Mononuclear cell (primary cell): ENCODE results near the gene VWCE. TPM values are rescaled to one million over a fixed set of nuclear protein-coding genes. Genes with fewer than 3 reads are reported as not detected.

Experiments used
- H3K27me3 ChIP-seq: 2 replicates; pipeline ENCODE4 v1.6.0; 2011; ENCODE audit warnings: low read length, control low read depth; ENCODE audit not compliant: insufficient read depth
- H3K4me1 ChIP-seq: 2 replicates; pipeline ENCODE4 v1.5.1; 2011; ENCODE audit warnings: mild to moderate bottlenecking, low read length, control low read depth; ENCODE audit not compliant: insufficient read depth
- H3K4me3 ChIP-seq: 2 replicates; pipeline ENCODE4 v1.5.1; 2011; ENCODE audit warnings: mild to moderate bottlenecking, low read length, moderate library complexity
- H3K9me3 ChIP-seq: 2 replicates; pipeline ENCODE4 v1.5.1; 2011; ENCODE audit warnings: low read depth, mild to moderate bottlenecking, control low read depth, low read length
- total RNA-seq: library from RNA; depleted of rRNA; stranded (reverse); fragments of >200 nt; gene quantifications from one replicate; pipeline ENCODE4 v1.2.3, GENCODE V29; 2012

The VWCE gene
- total RNA-seq, 1 donor: 0.52 TPM

DNA sequence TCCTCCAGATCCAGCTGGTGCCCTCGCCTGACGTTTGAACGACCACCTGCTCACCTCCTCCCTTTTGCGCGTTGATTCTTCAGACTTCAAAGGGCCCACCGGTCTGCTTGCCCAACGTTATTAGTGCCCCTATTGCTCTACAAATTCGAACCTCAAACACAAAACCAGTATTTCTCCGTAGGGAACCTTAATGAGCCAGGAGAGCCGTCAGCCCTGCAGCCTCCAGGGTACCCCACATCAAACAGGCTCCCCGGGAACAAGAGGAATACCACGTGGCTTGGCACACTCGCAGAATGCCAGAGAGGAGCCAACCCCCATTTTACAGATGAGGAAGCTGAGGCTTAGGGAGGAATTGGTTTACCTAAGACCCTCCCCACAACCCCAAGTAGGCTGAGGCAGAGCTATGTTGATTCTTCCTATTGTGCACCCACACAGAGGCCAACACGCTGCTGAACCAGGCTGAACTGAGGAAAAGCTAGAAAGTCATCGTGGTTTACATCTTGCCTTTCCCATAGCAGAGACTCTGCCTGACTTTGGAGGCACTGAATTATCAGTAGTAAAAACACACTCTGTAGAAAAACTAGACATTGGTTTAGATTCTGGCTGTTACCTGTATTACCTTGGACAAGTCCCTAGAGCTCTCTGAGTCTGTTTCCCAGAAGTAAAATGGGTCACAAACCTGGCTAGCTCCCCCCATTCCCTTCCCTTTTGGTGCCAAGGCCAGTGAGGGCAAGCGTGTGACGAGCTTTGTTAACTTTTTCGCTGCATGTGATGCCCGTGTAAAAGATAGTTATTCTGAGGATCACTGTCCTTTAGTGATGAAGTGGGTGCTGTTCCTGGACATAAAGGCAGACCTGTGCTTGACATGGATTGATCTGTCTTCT lies 38.7 kb upstream of the VWCE start:
- Histone ChIP-seq H3K27me3 (no peaks in the 10 kb centered on the region), H3K9me3 (no peaks in the 10 kb centered on the region), H3K4me3 (peak overlapping the region; percentile 94), H3K4me1 (peaks cover 33% of the 10 kb centered on the region)

DNA sequence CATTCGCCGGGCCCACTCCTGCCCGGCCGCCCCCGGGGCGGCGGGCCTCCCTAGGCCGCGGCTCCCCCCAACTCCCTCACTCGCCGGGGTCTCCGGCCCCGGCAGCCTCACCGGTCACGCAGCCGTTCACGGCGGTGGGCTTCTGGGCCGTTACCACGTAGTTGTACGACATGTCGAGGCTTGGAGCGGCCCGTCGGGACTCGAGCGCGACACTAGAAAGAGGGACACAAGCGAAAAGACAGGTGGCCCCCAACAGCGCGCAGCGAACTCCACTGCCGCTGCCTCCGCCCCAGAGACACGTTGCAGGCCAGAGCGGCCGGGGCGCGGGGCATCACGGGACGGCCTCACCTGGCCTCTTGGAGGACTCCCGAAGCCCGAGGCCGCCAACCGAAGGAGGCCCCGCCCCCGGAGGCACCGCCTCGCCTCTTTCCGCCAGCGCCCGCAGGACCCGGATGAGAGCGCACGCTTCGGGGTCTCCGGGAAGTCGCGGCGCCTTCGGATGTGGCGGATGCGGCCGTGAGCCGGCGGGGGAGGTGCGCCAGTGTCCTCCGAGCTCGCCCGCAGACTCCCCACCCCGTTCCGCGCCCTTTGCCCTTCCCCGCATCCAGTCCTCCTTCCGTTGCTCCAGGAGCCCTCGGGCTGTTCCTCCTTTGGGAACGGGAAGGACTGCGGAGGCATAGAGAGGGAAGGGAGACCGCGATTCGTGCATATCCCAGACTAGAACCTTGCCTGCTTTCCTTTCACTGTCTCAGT lies 37.9 kb upstream of the VWCE start, which contains the start of the genes DDB1 and TKFC:
DDB1 (minus strand) TSS at position 309 of the 753 bp plus-strand sequence; CDS start at position 172, 137 bp downstream.
TKFC (plus strand) TSS at position 432 of the 753 bp plus-strand sequence. CDS start 1,501 bp downstream, outside the sequence.
- Histone ChIP-seq H3K4me1 (peaks cover 33% of the 10 kb centered on the region), H3K4me3 (peak within 1 kb of the TSS; percentile 94), H3K27me3 (no peaks in the 10 kb centered on the region), H3K9me3 (no peaks in the 10 kb centered on the region)

- peak overlapping the region; percentile 94 for H3K4me3 ChIP-seq
- H3K4me1 ChIP-seq: peaks cover 33% of the 10 kb centered on the region
- no peaks in the 10 kb centered on the region for H3K9me3 ChIP-seq
- H3K27me3 ChIP-seq: no peaks in the 10 kb centered on the region
These were observed 37.2 kb upstream of the VWCE start for GRCh38 chr11:61332281-61332796.

DNA sequence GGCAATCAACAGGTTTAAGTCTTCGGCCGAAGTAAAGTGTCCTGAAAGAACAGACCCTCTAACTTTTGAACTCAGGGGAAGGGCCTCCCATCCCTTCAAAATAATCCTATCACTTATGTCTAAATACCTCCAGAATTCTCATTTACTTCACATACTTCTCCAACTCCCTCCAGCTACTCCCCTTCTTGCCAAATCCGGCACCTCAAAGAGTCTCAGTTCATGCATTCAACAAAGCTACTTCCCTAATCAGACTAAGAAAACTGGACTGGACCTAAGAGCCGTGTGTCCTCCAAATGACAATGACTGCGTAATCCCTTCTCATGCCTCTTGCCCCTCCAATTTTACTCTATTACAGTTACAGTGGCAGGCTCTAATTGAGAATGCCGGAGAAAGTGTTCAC lies 36.5 kb upstream of the VWCE start:
- H3K4me1 ChIP-seq: peaks cover 33% of the 10 kb centered on the region
- H3K4me3 ChIP-seq: peak overlapping the region; percentile 94
- H3K9me3 ChIP-seq: no peaks in the 10 kb centered on the region
- H3K27me3 ChIP-seq: no peaks in the 10 kb centered on the region

DNA sequence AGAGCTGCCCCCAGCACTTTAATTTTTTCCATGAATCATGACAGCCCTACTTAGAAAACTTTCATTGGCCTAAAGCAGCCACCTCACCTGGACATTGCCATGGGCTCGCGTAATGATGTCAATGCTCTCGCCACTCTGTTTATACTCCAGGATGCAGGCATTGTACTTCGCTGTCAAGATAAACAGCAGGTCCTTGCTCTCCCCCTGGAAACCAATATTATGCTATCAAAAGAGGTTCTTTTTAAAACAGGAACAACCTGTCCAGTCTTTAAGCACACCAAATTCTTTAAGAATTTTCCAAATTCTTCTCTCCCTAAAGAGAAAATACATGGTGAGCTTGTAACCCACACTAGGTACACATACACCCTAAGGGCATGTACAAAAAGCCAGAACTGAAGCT lies 34.8 kb upstream of the VWCE start:
- Histone ChIP-seq H3K9me3 (no peaks in the 10 kb centered on the region), H3K4me1 (peaks cover 27% of the 10 kb centered on the region), H3K27me3 (no peaks in the 10 kb centered on the region), H3K4me3 (no peak overlapping the region)

DNA sequence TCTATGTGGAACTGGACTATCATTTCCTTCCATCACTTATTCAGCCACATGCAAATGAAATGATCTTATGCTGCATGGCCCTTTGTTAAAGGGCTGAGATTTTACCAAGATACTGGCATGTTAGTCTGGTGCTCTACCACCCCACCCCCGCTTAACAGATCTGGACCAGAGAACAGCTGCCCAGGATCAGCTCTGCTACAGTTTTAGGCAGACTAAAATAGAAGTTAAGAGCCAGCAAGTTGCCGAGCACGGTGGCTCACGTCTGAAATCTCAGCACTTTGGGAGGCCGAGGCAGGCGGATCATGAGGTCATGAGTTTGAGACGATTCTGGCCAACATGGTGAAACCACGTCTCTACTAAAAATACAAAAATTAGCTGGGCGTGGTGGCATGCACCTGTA lies 33.2 kb upstream of the VWCE start:
- H3K9me3 ChIP-seq: no peaks in the 10 kb centered on the region
- H3K4me3 ChIP-seq: no peak overlapping the region
- no peaks in the 10 kb centered on the region for H3K27me3 ChIP-seq
- peaks cover 19% of the 10 kb centered on the region for H3K4me1 ChIP-seq

GRCh38 chr11:61327669-61328071 lies 32.6 kb upstream of the VWCE start:
- Histone ChIP-seq H3K27me3 (no peaks in the 10 kb centered on the region), H3K4me3 (no peak overlapping the region), H3K9me3 (no peaks in the 10 kb centered on the region), H3K4me1 (peaks cover 17% of the 10 kb centered on the region)

- H3K9me3 ChIP-seq: no peaks in the 10 kb centered on the region
- H3K27me3 ChIP-seq: no peaks in the 10 kb centered on the region
- H3K4me1 ChIP-seq: no peaks in the 10 kb centered on the region
- H3K4me3 ChIP-seq: no peak overlapping the region
These were observed 30.7 kb upstream of the VWCE start for GRCh38 chr11:61325649-61326414.

- H3K4me1 ChIP-seq: no peaks in the 10 kb centered on the region
- H3K9me3 ChIP-seq: no peaks in the 10 kb centered on the region
- H3K4me3 ChIP-seq: no peak overlapping the region
- H3K27me3 ChIP-seq: no peaks in the 10 kb centered on the region
These were observed 20.1 kb upstream of the VWCE start for GRCh38 chr11:61315260-61315659.

DNA sequence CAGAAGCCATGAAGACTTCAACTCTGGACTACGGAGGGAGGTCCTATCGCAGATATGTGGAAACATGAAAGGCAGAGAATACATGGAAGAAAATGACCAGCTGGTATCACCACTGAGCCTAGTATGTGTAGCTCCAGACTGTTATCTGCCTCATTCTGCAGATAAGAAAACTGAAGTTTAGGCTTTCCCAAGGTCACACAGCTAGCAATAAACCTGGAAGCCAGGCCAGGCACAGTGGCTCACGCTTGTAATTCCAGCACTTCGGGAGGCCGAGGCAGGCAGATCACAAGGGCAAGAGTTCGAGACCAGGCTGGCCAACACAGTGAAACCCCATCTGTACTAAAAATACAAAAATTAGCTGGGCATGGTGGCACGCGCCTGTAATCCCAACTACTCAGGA lies 15.6 kb upstream of the VWCE start:
- Histone ChIP-seq H3K4me1 (no peaks in the 10 kb centered on the region), H3K9me3 (no peaks in the 10 kb centered on the region), H3K27me3 (no peaks in the 10 kb centered on the region), H3K4me3 (no peak overlapping the region)

DNA sequence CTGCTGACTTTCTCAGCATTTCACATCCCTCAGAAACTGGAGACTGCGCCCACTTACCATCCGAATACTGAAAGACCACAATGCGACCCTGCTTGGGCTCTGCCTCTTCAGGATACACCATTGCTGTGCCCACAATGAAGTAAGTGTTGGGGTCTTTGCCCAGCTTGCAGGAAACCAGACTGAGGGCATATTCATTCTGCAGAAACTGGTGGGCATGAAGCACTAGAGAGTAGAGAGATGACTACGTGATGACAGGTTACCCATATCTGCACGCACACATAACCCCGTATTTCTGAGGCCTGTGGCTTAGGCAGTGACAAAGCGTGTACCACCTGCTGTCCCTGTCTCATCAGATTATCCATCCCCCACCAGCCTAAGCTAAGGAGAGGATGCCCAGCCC lies 14.6 kb upstream of the VWCE start:
- H3K4me3 ChIP-seq: no peak overlapping the region
- H3K4me1 ChIP-seq: no peaks in the 10 kb centered on the region
- no peaks in the 10 kb centered on the region for H3K9me3 ChIP-seq
- H3K27me3 ChIP-seq: no peaks in the 10 kb centered on the region

GRCh38 chr11:61309141-61309540 lies 14.0 kb upstream of the VWCE start:
- H3K4me3 ChIP-seq: no peak overlapping the region
- H3K9me3 ChIP-seq: no peaks in the 10 kb centered on the region
- no peaks in the 10 kb centered on the region for H3K4me1 ChIP-seq
- no peaks in the 10 kb centered on the region for H3K27me3 ChIP-seq

- no peak overlapping the region for H3K4me3 ChIP-seq
- H3K4me1 ChIP-seq: no peaks in the 10 kb centered on the region
- no peaks in the 10 kb centered on the region for H3K27me3 ChIP-seq
- H3K9me3 ChIP-seq: no peaks in the 10 kb centered on the region
These were observed 12.2 kb upstream of the VWCE start for GRCh38 chr11:61307354-61307753.

DNA sequence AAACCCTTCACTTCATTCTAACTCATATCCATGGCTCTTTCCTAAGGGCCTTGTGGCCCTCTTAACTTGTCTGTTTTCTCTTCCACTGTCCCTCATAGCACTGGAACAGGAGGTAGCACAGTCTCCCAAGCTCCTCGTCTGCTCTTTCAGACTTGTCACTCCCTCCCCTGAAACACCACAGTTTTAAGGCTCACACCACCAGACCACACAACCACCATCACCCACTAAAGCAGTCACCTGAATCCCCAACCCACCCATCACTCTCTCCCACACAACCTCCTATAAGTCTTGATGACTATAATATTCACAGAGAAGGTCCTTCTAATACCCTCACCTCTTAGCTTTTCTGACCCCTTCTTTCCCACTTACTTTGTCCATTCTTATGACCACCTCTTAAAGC lies 11.1 kb upstream of the VWCE start:
- no peak overlapping the region for H3K4me3 ChIP-seq
- no peaks in the 10 kb centered on the region for H3K4me1 ChIP-seq
- no peaks in the 10 kb centered on the region for H3K9me3 ChIP-seq
- no peaks in the 10 kb centered on the region for H3K27me3 ChIP-seq

GRCh38 chr11:61305417-61305816 lies 10.3 kb upstream of the VWCE start:
- Histone ChIP-seq H3K9me3 (no peaks in the 10 kb centered on the region), H3K4me1 (no peaks in the 10 kb centered on the region), H3K4me3 (no peak overlapping the region), H3K27me3 (no peaks in the 10 kb centered on the region)
